Fibroblast of skin of right biceps (primary cell): ENCODE results near the gene RNF4.
"Not testable (repeated sequence)": the region's sequence is repeated elsewhere in the genome, so short reads cannot be mapped to it uniquely, and the experiment has no call there.

Experiments
- DNase-seq: peaks from one replicate; pipeline ENCODE4 v3.0.0-alpha.2; 2013

RNF4 gene

DNA sequence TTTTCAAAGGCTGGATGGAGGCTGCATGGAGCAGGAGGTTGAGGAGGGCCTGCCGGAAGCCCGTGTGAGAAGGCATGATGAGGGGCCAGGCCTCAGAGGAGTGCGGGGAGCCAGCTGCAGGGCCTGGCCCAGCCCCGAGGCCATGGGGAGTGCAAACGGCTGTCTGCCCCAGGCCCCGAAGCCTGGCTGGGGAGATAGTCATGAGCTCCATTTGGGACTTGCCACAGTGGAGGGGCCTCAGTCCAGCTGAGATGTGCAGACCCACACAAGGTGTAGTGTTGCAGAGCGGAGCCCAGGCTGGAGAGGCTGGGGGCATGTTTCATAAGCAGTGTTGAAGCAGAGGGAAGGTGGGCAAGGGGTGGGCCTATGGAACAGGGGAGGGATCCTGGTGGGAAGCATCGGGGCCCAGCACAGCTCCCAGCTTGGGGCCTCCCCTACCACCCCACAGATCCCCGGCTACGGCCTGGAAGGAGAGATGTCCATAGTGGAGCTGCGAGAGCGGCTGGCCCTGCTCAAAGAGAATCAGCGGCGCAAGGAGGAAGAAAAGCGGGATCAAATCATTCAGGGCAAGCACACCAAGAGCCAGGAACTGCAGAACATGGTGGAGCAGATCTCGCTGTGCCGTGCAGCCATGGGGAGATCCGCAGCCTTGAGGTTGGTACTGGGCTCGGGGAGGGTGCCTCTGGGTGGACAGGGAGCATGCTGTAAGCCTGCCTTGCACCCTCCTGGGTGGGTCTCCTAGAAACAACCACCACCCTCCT, 9.1 kb upstream of the RNF4 start:
- no peak for DNase-seq

DNA sequence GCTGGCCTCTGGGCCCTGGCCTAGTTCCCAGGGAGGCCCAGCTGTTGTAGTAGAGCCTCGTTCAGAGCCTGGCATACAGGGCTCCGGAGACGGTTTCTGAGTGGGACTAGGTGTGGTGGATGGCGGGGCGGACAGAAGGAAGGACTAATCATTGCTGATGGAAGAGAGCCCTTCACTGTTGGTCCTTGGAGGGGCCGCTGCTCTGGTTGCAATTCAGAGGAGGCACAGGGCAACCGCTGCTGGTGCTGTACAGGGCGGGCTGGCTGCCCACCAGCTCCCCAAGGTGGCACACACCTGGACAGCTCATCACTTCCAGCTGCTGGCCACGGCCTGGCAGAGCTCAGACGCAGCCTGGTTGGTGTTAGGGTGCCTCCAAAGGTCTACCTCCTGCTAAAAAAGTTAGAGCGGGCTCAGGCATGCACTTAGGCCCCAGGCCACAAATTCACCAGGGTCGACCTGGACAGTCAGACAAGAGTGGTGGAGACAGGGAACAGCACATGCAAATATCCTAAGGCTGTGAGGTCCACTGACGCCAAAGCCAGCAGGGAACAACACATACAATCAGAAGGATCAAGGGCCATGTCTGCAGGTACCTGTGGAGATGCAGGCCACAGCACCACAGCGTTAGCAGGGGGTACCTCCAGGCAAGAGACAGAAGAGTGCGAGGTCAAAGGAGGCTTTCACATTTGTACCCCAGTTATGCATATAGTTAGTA, 7.5 kb upstream of the RNF4 start:
- DNase-seq = no peak

GRCh38 chr4:2462218-2462991, 6.5 kb upstream of the RNF4 start:
- peak; percentile 78 for DNase-seq

- no peak for DNase-seq
These were observed 5.7 kb upstream of the RNF4 start for GRCh38 chr4:2462992-2463762.

DNA sequence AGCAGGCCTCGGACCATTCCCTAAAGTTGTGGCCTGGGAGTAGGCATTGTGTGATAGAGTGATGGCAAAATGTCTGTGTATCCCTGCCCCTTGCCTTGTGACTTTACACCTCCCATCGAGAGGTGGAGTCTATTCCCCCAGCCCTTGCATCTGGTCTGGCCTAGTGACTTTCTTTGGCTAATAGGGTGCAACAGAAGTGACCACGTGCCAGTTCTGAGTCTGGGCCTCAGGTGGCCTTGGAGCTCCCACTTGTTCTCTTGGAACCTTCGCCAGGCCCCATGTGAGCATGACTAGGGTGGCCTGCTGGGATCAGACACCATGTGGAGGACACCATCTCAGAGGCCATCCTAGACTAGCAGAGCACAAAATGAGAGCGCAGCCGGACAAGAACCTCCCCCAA, 3.9 kb upstream of the RNF4 start:
- DNase-seq = no peak

GRCh38 chr4:2465544-2465943, 3.4 kb upstream of the RNF4 start:
- DNase-seq = not testable (repeated sequence)

DNA sequence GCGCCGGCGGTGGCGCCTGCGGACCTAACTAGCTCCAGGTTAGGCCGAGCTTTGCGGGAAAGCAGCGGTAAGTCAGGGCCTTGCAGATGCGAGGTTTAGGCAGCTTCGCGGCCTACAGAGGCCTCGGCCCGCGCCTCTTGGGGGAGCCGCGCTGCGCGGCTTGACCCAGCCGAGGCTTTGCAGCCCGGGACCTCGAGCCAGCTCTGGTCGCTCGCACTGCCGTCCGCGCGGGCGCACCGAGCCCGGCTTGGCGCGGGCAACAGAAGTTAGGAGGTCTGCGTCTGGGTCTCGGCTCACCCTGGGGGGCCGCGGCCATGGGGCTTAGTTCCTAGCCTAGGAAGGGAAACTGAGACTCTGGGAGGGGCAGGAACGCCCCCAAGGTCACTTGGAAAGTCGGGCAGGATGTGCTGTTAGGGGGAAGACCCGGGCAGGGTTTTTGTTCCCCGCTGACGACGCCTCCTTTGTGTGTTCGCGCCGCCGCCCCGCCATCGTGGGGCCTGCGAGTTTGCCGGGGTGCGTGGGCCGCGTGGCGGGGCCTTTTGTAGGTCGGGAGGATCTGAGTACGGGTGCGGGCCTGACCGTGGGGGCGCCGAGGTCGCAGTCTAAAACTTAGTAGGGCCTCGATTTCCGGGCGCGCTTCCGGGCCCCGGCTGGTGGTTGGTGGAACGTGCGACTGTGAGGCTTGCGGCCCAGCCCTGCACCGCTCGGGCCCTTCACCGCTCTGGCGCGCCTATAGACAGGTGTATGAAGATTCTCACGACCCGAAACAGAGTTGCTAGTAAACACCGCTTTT, 482 bp downstream of the RNF4 start:
- DNase-seq = peak; percentile 32

GRCh38 chr4:2470791-2471190, 1.9 kb downstream of the RNF4 start:
- DNase-seq = no peak

DNA sequence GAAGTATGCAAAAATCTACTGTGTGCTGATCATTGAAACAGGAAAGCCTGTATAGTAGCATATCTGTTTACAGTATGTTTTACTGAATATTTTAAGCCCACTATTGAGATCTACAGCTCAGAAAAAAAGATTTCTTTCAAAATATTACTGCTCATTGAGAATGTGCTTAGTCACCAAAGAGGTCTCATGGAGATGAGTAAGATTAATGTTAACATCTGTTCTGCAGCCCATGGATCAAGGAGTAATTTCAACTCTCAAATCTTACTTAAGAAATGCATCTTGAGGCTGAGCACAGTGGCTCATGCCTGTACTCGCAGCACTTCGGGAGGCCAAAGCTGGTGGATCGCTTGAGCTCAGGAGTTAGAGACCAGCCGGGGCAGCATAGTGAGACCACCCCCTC, 3.3 kb downstream of the RNF4 start:
- peak; percentile 35 for DNase-seq

DNA sequence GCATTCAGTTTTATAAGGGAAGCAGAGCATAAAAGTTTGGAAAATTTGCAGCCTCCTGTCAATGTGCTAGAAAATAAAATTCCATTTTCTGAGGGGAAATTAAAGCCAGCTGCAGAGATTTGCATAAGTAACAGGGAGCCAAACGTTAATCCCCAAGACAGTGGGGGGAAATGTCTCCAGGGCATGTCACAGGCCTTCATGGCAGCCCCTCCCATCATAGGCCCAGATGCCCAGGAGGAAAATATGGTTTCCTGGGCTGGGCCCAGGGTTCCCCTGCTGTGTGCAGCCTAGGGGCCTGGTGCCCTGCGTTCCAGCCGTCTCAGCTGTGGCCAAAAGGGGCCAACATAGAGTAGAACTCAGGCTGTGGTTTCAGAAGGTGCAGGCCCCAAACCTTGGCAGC, 9.3 kb downstream of the RNF4 start:
- no peak for DNase-seq

GRCh38 chr4:2480649-2481048, 11.7 kb downstream of the RNF4 start:
- DNase-seq = no peak

DNA sequence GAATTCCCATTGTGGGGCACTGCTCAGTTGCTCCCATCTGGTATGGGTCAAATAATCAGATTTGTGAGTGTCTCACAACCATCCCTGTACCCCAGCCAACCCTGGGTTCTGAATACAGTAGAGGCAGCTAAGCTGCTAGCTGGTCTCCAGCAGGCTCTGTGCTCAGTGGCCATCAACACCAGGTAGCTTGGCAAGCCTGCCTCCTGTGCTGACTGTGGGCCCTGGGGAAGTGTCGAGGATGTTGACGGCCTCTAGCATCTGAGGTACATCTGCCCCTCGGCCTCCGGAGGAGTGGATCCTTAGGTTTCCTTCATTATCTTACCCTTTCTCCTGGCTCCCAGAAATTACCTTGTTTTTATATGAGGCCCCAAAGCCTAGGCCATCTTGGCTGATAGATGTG, 13.3 kb downstream of the RNF4 start:
- no peak for DNase-seq

GRCh38 chr4:2482693-2483092, 13.8 kb downstream of the RNF4 start:
- DNase-seq = peak; percentile 42

- DNase-seq = no peak
These were observed 14.3 kb downstream of the RNF4 start for GRCh38 chr4:2483237-2483636.

- DNase-seq = no peak
These were observed 15.3 kb downstream of the RNF4 start for GRCh38 chr4:2484185-2484584.

DNA sequence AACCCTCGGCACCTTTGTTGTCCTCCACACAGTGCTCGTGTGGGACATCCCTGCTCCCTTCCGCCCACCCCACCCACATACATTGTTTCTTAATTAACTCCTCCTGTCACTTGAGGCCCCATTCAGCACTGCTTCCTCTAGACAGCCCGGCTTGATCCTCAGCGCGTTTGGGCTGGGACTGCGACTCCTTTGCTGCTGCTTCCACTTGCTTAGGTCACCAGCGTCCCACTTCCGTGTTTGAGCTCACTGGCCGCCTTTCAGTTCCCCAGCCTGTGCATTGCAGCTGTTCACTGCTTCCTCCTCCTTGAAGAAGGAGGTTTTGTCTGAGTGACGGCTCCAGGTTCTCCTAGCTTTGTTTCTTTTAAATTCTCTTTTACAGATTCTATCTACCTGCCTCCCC, 16.1 kb downstream of the RNF4 start:
- DNase-seq = peak; percentile 45

- DNase-seq = no peak
These were observed 17.1 kb downstream of the RNF4 start for GRCh38 chr4:2485956-2486355.

- no peak for DNase-seq
These were observed 18.1 kb downstream of the RNF4 start for GRCh38 chr4:2486981-2487380.

- no peak for DNase-seq
These were observed 18.7 kb downstream of the RNF4 start for GRCh38 chr4:2487632-2488031.

GRCh38 chr4:2489081-2489805, 20.3 kb downstream of the RNF4 start:
- DNase-seq = no peak

- no peak for DNase-seq
These were observed 21.1 kb downstream of the RNF4 start for GRCh38 chr4:2489841-2490552.
